DOHH2 (cell line): ENCODE results near the gene SMIM15.

Source experiments
- H3F3A ChIP-seq: fragments of 200-600 bp; sonication (generic), shearing (Covaris generic); 2 replicates; pipeline ENCODE4 v1.6.0; 2016; ENCODE audit warnings: antibody characterized with exemption, mild to moderate bottlenecking; ENCODE audit not compliant: control insufficient read depth, insufficient read depth
- H3K27ac ChIP-seq: fragments of 200-600 bp; sonication (generic); 2 replicates; pipeline ENCODE4 v1.5.1; 2014; ENCODE audit warnings: low read depth, mild to moderate bottlenecking, low read length, moderate library complexity
- H3K27me3 ChIP-seq: fragments of 200-600 bp; sonication (generic); 2 replicates; pipeline ENCODE4 v1.6.1; 2014; ENCODE audit warnings: mild to moderate bottlenecking, low read length, mixed read lengths; ENCODE audit not compliant: control insufficient read depth
- H3K36me3 ChIP-seq: fragments of 200-600 bp; sonication (generic); 2 replicates; pipeline ENCODE4 v1.6.1; 2014; ENCODE audit warnings: mild to moderate bottlenecking, low read length, moderate library complexity, mixed read lengths; ENCODE audit not compliant: control insufficient read depth
- H3K4me1 ChIP-seq: fragments of 200-600 bp; sonication (generic); 2 replicates; pipeline ENCODE4 v1.6.1; 2014; ENCODE audit warnings: mild to moderate bottlenecking, low read length, mixed read lengths; ENCODE audit not compliant: control insufficient read depth
- H3K4me2 ChIP-seq: fragments of 200-600 bp; sonication (generic); 2 replicates; pipeline ENCODE4 v1.6.0; 2014; ENCODE audit warnings: mild to moderate bottlenecking, low read length, moderate library complexity
- H3K4me3 ChIP-seq: fragments of 200-600 bp; sonication (generic); 2 replicates; pipeline ENCODE4 v1.5.1; 2014; ENCODE audit warnings: mild to moderate bottlenecking, low read length, mixed read lengths
- H3K79me2 ChIP-seq: fragments of 200-600 bp; sonication (generic); 2 replicates; pipeline ENCODE4 v1.6.1; 2014; ENCODE audit warnings: mild to moderate bottlenecking, low read length, mixed read lengths; ENCODE audit not compliant: control insufficient read depth
- H3K9me2 ChIP-seq: fragments of 200-600 bp; sonication (generic); replicated peaks from 2 replicates; pipeline ENCODE4 v1.6.1; 2014; ENCODE audit warnings: mild to moderate bottlenecking, low read length, mixed read lengths; ENCODE audit not compliant: control insufficient read depth
- H3K9me3 ChIP-seq: fragments of 200-600 bp; sonication (generic); 2 replicates; pipeline ENCODE4 v1.6.1; 2014; ENCODE audit warnings: antibody characterized with exemption, low read length, mixed read lengths; ENCODE audit not compliant: control insufficient read depth, insufficient read depth
- H4K20me1 ChIP-seq: fragments of 200-600 bp; sonication (generic); 2 replicates; pipeline ENCODE4 v1.6.0; 2014; ENCODE audit warnings: low read depth, mild to moderate bottlenecking, antibody characterized with exemption, low read length, moderate library complexity; ENCODE audit not compliant: control insufficient read depth, insufficient read depth
- EZH2phosphoT487 ChIP-seq: fragments of 200-600 bp; sonication (generic); IDR thresholded peaks from 2 replicates; pipeline ENCODE4 v1.6.1; 2017; ENCODE audit warnings: borderline replicate concordance, mild to moderate bottlenecking, antibody characterized with exemption, low read length, moderate library complexity, mixed read lengths
- TF ChIP-seq, protein P1 (sequence below): fragments of 200-600 bp; sonication (generic); IDR thresholded peaks from one replicate; pipeline ENCODE4 v1.5.1; 2014; ENCODE audit warnings: antibody characterized with exemption, mild to moderate bottlenecking, low read depth, low read length; ENCODE audit not compliant: poor library complexity, severe bottlenecking

The SMIM15 gene

GRCh38 chr5:61132559-61132958 is 29.7 kb downstream of the SMIM15 start:
- no peaks in the 10 kb centered on the region for H4K20me1 ChIP-seq
- no peaks in the 10 kb centered on the region for H3K79me2 ChIP-seq
- TF ChIP-seq, protein P1, sequence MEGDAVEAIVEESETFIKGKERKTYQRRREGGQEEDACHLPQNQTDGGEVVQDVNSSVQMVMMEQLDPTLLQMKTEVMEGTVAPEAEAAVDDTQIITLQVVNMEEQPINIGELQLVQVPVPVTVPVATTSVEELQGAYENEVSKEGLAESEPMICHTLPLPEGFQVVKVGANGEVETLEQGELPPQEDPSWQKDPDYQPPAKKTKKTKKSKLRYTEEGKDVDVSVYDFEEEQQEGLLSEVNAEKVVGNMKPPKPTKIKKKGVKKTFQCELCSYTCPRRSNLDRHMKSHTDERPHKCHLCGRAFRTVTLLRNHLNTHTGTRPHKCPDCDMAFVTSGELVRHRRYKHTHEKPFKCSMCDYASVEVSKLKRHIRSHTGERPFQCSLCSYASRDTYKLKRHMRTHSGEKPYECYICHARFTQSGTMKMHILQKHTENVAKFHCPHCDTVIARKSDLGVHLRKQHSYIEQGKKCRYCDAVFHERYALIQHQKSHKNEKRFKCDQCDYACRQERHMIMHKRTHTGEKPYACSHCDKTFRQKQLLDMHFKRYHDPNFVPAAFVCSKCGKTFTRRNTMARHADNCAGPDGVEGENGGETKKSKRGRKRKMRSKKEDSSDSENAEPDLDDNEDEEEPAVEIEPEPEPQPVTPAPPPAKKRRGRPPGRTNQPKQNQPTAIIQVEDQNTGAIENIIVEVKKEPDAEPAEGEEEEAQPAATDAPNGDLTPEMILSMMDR = no peak
- no peak for TF ChIP-seq EZH2phosphoT487
- H3K9me3 ChIP-seq = no peaks in the 10 kb centered on the region
- H3K4me3 ChIP-seq = no peak overlapping the region
- H3K27me3 ChIP-seq = no peaks in the 10 kb centered on the region
- H3K4me1 ChIP-seq = no peaks in the 10 kb centered on the region
- no peaks in the 10 kb centered on the region for H3K36me3 ChIP-seq
- H3K27ac ChIP-seq = no peak overlapping the region
- no peak overlapping the region for H3K4me2 ChIP-seq
- no peaks in the 10 kb centered on the region for H3K9me2 ChIP-seq
- no peaks in the 10 kb centered on the region for H3F3A ChIP-seq

GRCh38 chr5:61130289-61130688 is 32.0 kb downstream of the SMIM15 start:
- no peaks in the 10 kb centered on the region for H4K20me1 ChIP-seq
- no peak for TF ChIP-seq EZH2phosphoT487
- TF ChIP-seq, protein P1 = no peak
- H3K27me3 ChIP-seq = no peaks in the 10 kb centered on the region
- H3K4me2 ChIP-seq = no peak overlapping the region
- H3K9me2 ChIP-seq = no peaks in the 10 kb centered on the region
- no peaks in the 10 kb centered on the region for H3K4me1 ChIP-seq
- H3K4me3 ChIP-seq = no peak overlapping the region
- no peaks in the 10 kb centered on the region for H3K36me3 ChIP-seq
- H3K79me2 ChIP-seq = no peaks in the 10 kb centered on the region
- no peaks in the 10 kb centered on the region for H3F3A ChIP-seq
- H3K27ac ChIP-seq = no peak overlapping the region
- H3K9me3 ChIP-seq = no peaks in the 10 kb centered on the region

- Histone ChIP-seq H3K4me3 (no peak overlapping the region), H3F3A (no peaks in the 10 kb centered on the region), H3K36me3 (no peaks in the 10 kb centered on the region), H3K27me3 (no peaks in the 10 kb centered on the region), H3K9me3 (no peaks in the 10 kb centered on the region), H3K4me2 (no peak overlapping the region), H4K20me1 (no peaks in the 10 kb centered on the region), H3K4me1 (no peaks in the 10 kb centered on the region), H3K9me2 (no peaks in the 10 kb centered on the region), H3K79me2 (no peaks in the 10 kb centered on the region), H3K27ac (no peak overlapping the region)
- TF ChIP-seq, protein P1 = no peak
- TF ChIP-seq EZH2phosphoT487 = no peak
Observed at GRCh38 chr5:61123145-61123544, 39.1 kb downstream of the SMIM15 start.

DNA sequence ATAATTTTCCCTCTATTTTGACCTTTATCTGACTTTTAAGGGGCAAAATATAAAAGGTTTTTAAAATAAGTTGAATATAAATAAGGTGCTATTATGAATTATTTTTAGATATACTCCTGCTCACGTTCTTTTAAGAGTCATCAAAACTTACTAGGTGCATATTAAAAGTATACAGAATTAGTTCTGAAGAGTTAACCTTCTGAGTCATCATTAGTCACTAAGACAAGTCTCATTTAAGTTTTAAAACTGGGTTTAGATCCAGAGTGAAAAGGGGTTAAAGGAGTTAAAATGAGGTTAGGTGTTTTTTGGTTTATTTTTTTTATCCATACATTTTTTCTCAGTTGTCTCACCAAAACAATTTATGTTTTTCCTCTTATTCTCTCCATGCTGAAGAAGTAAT is 41.7 kb downstream of the SMIM15 start:
- Histone ChIP-seq H3K27ac (no peak overlapping the region), H3K9me2 (no peaks in the 10 kb centered on the region), H3K4me3 (no peak overlapping the region), H3F3A (no peaks in the 10 kb centered on the region), H3K4me2 (no peak overlapping the region), H3K9me3 (no peaks in the 10 kb centered on the region), H3K4me1 (no peaks in the 10 kb centered on the region), H3K36me3 (no peaks in the 10 kb centered on the region), H4K20me1 (no peaks in the 10 kb centered on the region), H3K79me2 (no peaks in the 10 kb centered on the region), H3K27me3 (no peaks in the 10 kb centered on the region)
- TF ChIP-seq, protein P1 = no peak
- TF ChIP-seq EZH2phosphoT487 = no peak
